HG02970 (cell line): ENCODE measurements around the gene SLC44A1.

Experiments
- ATAC-seq: cut with Tn5 transposase; IDR thresholded peaks from one replicate; pipeline ENCODE4 v1.9.1; 2021; ENCODE audit warnings: mild to moderate bottlenecking, moderate library complexity, moderate number of reproducible peaks; ENCODE audit not compliant: unreplicated experiment, low FRiP score

SLC44A1 gene

DNA sequence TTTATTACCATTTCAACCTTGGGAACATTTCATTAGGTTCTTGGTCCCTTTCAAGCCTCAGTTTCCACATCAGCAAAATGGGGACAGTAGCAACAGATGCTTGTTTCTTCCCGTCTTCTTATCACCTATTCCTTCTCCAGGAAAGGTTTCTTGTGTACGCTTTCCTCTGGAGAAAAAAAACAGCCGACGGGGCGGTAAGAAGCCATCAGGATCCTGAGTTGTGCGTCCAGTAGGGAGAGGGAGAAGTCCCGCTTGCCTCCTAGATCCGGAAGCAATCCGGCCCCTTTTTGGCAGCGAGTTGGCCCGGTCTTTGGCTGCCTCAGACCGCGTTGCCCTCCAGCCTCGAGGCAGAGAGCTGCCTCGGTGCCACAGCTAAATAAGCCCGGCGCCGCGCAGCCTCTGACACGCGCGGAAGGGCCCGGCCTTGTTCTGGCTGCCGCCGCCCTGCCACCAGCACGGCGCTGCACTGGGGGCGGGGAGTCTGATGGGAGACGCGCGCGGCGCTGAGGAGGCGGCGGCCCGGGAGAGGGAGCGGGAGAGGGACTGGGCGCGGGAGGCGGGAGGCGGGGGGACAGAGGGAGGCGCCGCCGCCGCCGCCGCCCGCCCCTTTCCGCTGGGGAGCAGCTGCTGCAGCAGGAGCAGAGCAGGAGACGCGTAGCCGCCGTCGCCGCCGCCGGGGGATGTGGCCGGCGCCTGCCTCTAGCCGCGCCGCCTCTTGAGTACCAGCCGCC lies at the start of gene SLC44A1:
TSS of gene SLC44A1 (plus strand) at position 649 of the 731 bp plus-strand sequence. CDS start 218 bp downstream, outside the sequence.
- ATAC-seq = peak; percentile 78

DNA sequence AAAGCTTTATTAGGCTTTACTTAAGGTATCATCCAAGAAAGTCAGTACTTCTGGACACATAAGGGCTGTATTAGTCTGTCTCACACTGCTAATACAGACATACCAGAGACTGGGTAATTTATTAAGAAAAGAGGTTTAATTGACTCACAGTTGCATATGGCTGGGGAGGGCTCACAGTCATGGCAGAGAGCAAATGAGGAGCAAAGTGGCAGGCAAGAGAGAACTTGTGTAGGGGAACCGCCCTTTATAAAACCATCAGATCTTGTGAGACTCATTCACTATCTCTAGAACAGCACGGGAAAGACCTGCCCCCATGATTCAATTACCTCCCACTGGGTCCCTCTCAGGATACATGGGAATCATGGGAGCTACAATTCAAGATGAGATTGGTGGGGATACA lies 49.2 kb upstream of the SLC44A1 start:
- ATAC-seq = no peak

DNA sequence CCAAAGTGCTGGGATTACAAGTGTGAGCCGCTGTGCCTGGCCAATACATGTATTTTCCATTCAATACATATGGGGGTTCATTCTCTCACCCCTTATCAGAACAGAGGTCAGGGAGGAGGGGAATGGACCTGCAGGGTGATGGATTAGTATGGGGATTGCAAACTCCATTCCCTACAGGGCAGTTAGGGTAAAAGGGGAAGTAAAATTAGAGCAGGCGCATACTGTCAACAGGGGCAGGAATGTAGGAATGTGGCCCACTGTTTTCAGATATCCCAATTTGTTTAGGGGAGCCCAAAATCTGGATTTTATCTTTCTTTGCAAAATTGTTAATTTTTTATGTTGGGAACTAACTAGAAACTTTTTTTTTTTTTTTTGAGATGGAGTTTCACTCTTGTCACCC lies 46.4 kb upstream of the SLC44A1 start:
- no peak for ATAC-seq

DNA sequence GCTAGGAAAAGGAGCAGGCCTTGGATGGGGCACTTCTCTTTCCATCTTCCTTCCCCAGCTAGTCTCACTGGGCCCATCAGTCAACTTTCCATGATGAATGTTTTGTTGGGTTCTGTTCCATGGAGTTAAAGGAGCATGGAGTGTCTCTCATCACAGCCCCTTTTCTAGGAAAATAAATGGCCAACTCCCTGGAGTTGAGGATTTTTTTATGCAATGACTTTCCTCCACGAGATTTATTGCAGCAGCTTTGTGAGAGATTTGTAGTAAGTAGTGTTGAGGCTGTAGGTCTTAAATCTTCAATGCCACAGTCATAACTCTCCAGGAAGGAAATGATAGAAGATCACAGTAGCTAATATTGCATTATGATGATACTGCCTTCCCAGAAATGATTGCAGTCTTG lies 45.6 kb upstream of the SLC44A1 start:
- no peak for ATAC-seq

DNA sequence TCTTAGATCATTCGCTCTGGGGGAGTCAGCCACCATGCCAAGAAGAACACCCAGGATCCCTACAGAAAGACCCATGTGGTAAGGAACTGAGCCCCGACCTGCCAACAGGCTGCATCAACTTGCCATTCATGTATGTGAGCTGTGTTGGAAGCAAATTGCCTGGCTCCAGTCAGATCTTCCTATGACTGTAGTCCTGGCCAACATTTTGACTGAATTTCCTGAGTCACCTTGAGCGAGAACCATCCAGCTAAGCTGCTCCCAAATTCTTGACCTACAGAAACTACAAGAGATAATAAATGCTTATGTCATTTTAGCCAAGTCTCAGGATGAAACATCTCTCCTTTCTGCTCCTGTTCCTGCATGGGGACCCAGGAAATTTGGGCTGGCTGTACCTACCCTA lies 40.0 kb upstream of the SLC44A1 start:
- ATAC-seq = no peak

DNA sequence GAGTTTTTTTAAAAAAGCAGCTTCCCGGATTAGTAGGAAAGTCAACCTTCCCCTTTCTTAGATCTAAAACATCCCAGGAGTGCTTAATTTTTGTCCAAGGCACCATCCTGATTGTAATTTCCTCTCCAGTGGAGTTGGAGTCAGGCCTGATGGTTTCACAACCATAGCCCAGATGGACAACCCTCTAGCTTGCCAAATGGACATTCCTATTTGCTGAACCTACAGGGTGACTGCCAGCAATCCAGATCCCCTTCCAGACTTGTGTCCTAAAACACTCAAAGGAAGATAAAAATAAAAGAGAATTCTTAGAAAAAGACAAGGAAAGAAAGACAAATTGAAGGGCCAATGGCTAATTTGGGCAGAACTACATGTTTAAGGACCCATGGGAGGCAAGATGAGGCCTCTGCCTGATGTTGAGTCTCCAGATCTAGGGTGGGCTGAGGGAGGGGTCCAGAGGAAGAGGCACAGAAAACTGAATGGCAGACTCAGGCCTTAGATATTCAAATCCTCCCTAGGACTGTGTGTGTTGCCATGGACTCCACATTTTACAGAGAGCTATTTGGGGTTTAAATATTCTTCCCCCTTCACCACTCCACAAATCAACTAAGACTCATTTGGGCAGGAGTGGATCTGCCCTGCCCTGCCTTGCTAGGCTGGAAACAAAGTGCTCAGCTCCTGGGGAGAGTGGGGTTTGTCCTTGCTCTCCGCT lies 38.5 kb upstream of the SLC44A1 start:
- ATAC-seq = no peak

DNA sequence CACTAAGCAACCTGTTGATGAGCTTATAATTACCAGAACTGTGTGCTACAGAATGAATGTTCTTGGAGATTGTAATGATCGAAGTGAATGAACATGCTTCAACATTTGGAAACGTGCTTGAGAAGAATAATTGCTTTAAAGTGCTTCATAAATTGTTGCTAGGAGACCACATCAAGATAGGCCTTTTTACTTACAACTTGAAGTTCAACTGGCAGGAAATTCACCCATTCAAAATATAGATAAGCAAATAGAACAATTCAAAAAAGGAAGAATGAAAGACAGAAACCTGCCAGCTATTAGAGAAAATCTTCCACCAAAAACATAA lies 38.0 kb upstream of the SLC44A1 start:
- no peak for ATAC-seq

DNA sequence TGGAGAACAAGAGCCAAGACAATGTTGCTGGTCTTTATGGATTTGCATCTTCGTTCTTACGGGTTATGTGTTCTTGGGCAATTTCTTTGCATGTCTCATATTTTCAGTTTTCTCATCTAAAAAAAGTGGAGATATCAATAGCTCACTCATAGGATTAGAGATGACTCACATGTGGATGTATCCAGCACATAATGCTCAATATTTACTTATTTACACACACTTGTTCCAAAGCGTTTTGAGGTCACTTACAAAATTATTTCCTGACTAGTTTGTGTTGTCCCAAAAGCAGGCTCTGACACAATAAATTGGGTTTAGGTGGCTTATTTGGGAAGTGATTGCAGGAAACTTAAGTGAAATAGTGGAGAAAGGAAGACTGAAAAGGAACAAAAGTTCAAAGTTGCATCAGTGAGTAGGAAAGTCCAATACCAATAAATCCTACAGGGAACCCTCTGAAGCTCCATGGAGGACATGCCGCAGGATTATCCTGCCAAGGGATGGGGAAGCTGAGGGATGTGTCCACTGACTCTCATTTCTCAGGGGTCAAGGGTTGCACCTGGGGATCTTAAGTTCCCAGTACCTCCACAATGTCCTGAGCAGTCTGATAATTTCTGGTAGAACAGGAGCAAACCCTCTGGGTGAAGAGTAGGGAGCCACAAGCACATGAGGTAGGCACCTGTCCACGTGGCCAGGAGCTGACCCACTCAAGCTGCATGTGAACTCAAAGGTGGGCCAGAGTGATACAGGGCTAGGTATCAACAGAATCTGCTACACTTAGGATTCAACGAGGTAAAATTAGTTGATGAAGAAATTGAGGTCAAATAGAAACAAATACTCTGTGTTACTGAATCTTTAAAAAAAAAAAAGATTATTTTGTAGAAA lies 37.4 kb upstream of the SLC44A1 start:
- no peak for ATAC-seq

DNA sequence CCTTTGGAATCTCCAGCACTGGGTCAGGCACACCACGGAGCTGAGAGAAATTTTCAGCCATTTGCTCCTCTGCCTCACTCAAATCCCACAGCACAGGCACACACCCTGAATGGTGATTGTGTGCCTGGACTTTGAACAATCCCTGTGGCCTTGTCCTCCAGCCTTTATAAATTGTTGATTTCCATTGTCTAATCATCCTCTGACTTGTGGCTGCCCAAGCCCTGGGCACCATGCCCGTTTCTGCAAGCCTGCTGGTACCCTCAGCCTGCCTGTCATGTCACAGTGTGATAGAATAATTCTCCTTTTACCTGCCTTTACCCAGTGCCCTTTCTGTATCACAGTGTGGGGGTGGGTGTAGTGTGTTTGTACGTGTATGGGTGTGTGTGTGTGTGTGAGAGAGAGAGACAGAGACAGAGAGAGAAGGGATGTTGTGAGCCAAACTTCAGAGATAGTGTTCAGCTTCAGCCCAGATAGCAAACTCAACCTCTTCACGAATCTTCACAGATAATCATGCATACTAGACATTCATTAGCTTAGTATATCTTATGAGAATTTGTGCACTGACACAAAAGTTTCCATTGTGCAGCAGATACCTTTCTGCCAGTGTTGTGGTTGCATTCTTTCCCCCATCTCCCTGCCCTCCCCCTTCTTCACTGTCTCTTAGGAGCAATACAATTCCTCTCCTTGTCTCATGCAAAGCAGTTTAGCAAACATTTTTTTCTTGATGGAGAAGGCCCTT lies 27.8 kb upstream of the SLC44A1 start:
- ATAC-seq = no peak

DNA sequence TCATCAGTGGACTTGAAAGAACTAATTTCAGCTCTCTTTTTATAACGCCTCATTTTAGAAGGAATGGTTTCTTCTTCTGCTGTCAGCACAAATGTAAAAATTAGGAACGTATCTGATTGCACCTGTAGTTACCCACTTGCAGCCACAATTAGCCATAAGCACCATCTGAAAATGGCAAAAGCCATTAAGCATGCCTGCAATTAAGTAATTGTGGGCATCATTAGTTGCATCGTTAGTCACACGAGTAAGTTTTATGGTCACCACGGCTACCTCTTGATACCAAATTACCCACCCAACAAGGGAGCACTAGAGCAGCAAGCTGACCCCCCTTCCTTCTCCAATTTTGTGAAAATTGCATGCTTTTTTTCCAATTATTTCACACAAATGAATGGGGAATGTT lies 25.8 kb upstream of the SLC44A1 start:
- ATAC-seq = no peak

DNA sequence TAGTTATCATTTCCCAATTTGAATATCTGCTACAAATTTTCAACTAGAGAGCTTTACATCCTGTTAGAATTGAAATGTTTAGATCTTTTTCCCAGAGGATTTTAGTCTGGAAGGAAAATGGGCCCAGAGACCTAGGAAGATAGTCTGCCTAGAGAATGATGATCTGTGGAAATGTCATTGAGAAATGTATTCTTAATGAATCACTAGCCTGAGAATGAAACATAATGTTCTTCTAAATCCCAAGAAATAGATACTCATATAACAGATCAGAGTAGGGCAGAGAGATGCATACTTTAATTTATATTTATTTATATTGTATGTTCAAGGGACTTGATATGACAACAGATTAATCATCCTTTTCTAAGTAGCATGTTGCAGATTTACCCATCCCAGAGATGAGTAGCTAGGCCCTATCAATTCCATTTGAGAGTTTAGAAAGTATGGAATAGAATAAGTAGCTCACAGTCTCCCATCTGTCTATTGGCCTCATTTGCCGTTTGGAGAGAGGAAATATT lies 25.1 kb upstream of the SLC44A1 start:
- no peak for ATAC-seq

DNA sequence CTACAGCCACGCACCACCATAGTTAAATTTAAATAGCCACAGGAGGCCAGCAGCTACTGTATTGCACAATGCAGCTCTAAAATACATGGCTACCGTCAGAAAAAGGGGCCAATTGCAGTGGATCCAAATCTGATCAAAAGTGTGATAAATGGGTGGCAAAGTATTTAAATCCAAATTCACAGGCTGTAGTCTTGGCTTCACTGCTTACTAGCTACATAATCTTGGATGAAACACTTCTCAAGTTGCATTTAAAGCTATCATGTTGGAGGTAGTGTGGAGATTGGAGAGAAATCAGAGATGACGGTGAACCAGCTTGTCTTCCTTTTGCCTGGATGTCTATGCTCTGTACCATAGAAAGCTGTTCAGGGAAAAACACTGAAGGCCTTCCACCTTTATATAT lies 24.0 kb upstream of the SLC44A1 start:
- no peak for ATAC-seq

DNA sequence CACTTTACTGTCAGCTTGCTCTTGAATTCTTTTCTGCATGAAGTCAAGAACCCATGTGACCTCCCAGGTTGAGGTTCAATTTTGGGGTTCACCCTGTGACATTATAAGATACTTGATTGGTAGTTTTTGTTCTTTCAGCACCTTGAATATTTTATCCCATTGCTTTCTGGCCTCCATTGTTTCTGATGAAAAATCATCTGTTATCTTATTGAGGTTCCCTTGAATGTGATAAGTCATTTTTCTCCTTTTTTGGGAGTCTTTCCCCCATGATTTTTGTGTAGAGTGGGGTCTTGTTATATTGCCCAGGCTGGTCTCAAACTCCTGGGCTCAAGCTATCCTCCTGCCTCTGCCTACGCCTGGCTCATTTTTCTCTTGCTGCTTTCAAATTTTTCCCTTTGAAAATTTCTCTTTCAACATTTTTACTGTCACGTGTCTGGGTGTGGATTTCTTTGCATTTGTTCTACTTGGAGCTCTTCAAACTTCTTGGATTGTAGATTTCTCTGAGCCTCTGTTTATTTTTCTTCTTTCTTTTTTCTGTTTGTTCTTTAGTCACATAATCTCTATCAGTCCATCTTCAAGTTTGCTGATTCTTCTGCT lies 20.8 kb upstream of the SLC44A1 start:
- no peak for ATAC-seq

DNA sequence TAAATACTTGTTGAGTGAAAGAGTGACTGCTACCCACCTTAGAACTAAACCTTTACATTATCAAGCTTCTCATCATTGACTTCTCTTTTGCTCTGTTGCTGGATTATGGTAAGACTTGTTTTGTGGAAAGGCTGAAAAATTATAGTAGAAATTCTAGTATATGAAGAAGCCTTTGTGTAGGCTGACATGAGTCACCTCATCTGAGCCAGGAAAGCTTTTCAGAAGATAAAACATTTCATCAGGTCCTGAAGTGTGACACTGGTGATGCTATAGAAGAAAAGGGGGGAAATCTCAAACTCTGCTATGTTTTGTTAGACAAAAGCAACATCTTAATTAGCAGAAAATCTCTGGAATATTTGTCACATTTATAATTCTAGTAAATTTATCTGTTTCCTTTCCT lies 18.4 kb upstream of the SLC44A1 start:
- no peak for ATAC-seq

DNA sequence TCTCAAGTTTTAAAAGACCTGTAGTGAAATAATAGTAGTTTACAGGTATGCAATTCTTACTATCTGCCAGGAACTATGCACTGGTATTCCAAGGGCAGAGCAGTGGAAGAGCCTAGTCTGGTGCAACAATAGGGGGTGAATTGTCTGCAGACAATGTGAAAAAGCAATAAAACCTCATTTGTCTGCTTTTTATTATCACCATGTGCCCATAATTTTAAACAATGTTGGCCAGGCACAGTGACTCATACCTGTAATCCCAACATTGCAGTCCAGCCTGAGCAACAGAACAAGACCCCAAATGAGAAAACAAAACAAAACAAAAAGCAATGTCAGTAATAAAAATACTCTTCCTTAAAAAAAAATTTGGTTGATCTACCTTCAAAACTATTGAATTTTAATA lies 12.2 kb upstream of the SLC44A1 start:
- ATAC-seq = no peak

DNA sequence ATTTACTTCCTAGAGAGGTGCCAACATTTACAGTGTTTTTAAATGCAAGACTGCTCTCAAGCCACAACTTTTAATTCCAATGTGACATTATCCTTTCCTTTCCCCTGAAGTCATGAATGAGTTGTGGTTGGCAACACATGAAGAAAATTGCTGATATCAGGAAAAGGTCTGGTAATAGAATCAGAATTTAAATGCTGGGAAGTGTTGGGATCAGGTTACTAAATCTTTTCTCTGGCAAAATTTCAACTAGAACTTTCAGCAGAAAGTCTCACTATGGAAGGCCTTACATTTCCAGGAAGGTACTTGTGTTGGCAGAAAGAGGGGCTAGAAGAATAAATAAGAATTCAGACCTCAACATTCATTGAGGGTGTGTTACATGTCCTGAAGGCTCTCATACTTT lies 10.6 kb upstream of the SLC44A1 start:
- no peak for ATAC-seq

DNA sequence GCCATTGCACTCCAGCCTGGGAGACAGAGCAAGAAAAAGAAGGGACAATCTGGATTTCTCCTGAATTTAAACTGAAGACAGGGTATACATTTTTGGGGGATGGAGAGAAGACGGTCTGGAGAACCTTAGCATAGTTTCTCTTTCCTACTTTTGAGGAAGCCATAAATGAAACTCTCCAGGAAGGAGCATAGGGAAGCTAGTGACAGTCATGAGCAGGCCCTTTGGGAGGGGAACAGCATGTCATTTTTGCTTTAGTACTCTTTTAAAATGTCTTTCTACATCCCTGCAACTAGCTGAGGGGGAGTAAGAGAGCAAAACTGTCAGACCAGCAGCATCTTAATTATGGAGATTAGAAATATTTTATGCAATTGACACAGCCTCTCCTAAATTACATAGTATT lies 8.2 kb upstream of the SLC44A1 start:
- no peak for ATAC-seq

DNA sequence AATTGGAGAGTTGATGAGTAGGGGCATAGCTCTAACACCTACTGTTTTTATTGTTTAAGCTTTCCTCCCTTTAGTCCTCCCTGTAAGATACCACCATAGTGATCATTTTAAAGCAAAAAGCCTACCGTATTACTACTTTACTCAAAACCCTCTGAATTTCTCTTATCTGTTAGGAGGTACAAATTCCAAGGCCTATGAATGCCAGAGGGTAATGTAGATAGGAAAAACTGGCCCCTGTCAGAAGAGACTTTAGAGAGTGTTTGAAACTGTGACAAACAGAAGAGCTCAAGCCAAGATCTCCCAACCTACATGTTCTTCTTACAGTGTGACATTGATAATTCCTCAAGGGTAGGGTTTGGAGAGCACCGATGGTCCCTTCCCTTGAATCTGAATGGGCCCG lies 7.2 kb upstream of the SLC44A1 start:
- no peak for ATAC-seq

DNA sequence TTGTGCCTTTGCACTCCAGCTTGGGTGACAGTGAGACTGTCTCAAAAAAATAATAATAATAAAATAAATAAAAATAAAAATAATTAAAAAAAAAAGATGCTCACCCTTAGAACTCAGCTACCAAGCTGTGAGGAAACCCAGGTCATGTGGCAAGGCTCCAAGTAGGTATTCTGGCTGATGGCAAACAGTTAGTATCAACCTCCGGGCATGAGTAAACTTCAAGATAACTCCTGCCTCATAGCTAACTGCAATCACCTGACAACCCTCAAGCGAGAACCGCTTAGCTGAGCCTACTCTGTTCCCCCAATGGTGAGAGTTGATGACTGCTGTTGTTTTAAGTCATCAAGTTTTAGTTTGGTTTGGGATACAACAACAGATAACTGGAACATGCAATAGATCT lies 6.1 kb upstream of the SLC44A1 start:
- no peak for ATAC-seq
